A549 (cell line): ENCODE measurements around the gene ZNF362. TPM values are rescaled to one million over a fixed set of nuclear protein-coding genes. Genes with fewer than 3 reads are reported as not detected.

Experiments
- ATAC-seq, 2 experiments: fragments of 200-7000 bp in 1 of 2; fragments of >200 bp in 1 of 2; cut with Nextera tagmentation in 1 of 2; cut with Tn5 transposase in 1 of 2; 3 replicates each; pipeline versions ENCODE4 v1.8.0 to v1.9.1; 2018 to 2020; ENCODE audit warnings: mild to moderate bottlenecking in 1 of 2, moderate library complexity in 1 of 2
- CTCF ChIA-PET: fragments of 300-600 bp; sonication (Branson Sonifier 250); formaldehyde crosslinking; extraction: SDS; loops from one replicate; lab custom pipeline; 2021; ENCODE audit warnings: antibody characterized with exemption, inconsistent platforms; lab: Yijun Ruan, JAX
- POLR2A ChIA-PET: fragments of 350-600 bp; formaldehyde crosslinking; extraction: SDS; loops from one replicate; lab custom pipeline; 2021; ENCODE audit warnings: antibody characterized with exemption, inconsistent platforms; lab: Yijun Ruan, JAX
- DNase-seq, 2 experiments: peaks; one replicate each; pipeline versions ENCODE4 v3.0.0 to v3.0.0-alpha.2; 2011 to 2016; ENCODE audit warnings: low read depth in 1 of 2, low spot score in 1 of 2
- FAIRE-seq: peaks from 2 replicates; lab custom pipeline; 2011; peaks lifted over from hg19 to GRCh38; lab: Jason Lieb, UNC
- H3K27ac ChIP-seq, 2 experiments: fragments of >200 bp; sonication (Bioruptor Twin); formaldehyde crosslinking; 3 replicates each; pipeline ENCODE4 v1.5.1; 2016 to 2017
- H3K4me1 ChIP-seq: fragments of >200 bp; sonication (Bioruptor Twin); formaldehyde crosslinking; 3 replicates; pipeline ENCODE4 v1.6.1; 2016
- H3K4me2 ChIP-seq: fragments of >200 bp; sonication (Bioruptor Twin); formaldehyde crosslinking; 3 replicates; pipeline ENCODE4 v1.6.1; 2016
- H3K4me3 ChIP-seq: fragments of >200 bp; sonication (Bioruptor Twin); formaldehyde crosslinking; 3 replicates; pipeline ENCODE4 v1.5.1; 2016
- H3K9me3 ChIP-seq: fragments of >200 bp; sonication (Bioruptor Twin); formaldehyde crosslinking; 3 replicates; pipeline ENCODE4 v1.6.1; 2016
- E2F6 ChIP-seq: IDR thresholded peaks from 2 replicates; pipeline ENCODE4 v1.6.1; 2012; ENCODE audit warnings: low read depth, borderline replicate concordance
- EHF ChIP-seq: fragments of 250-450 bp; sonication (Bioruptor Pico); IDR thresholded peaks from 2 replicates; pipeline ENCODE4 v1.5.0; 2020; ENCODE audit warnings: mild to moderate bottlenecking
- FOSL2 ChIP-seq, 2 experiments: fragments of 450-650 bp in 1 of 2; fragments of >200 bp in 1 of 2; sonication (Bioruptor Twin) in 1 of 2; formaldehyde crosslinking; IDR thresholded peaks; 2 replicates each; pipeline versions ENCODE4 v1.5.0 to v1.6.1; 2016 to 2020; ENCODE audit warnings: mild to moderate bottlenecking in 1 of 2, moderate library complexity in 1 of 2
- HDAC2 ChIP-seq: fragments of 200-600 bp; sonication (generic); IDR thresholded peaks from 2 replicates; pipeline ENCODE4 v1.6.1; 2016
- HEYL ChIP-seq: fragments of 250-450 bp; sonication (Bioruptor Pico); IDR thresholded peaks from 2 replicates; pipeline ENCODE4 v1.8.0; 2021; ENCODE audit warnings: mild to moderate bottlenecking, moderate library complexity
- HOXB13 ChIP-seq: fragments of 250-450 bp; sonication (Bioruptor Pico); IDR thresholded peaks from 2 replicates; pipeline ENCODE4 v1.5.0; 2020; ENCODE audit warnings: low read depth, mild to moderate bottlenecking, moderate library complexity
- JUNB ChIP-seq: fragments of >200 bp; sonication (Bioruptor Twin); formaldehyde crosslinking; IDR thresholded peaks from 2 replicates; pipeline ENCODE4 v1.6.1; 2016
- MAFK ChIP-seq: fragments of 450-650 bp; IDR thresholded peaks from 2 replicates; pipeline ENCODE4 v1.6.1; 2014; ENCODE audit not compliant: partially characterized antibody
- NFE2L2 ChIP-seq: fragments of 150-350 bp; conservative IDR thresholded peaks from 2 replicates; pipeline ENCODE4 v1.6.1; 2014; ENCODE audit warnings: low read length
- REST ChIP-seq: fragments of 200-600 bp; sonication (generic); IDR thresholded peaks from 2 replicates; pipeline ENCODE4 v1.6.1; 2016; ENCODE audit warnings: antibody characterized with exemption, mild to moderate bottlenecking, moderate library complexity
- RFX5 ChIP-seq: fragments of 450-650 bp; IDR thresholded peaks from 2 replicates; pipeline ENCODE4 v1.7.1; 2014; ENCODE audit warnings: antibody characterized with exemption, mild to moderate bottlenecking, moderate library complexity
- RNF2 ChIP-seq: fragments of 200-600 bp; sonication (generic); IDR thresholded peaks from 2 replicates; pipeline ENCODE4 v1.6.1; 2016; ENCODE audit warnings: low read depth, mild to moderate bottlenecking, antibody characterized with exemption, moderate library complexity, borderline replicate concordance
- WGBS: methylation state at CpG from one replicate; pipeline ENCODE4 v1.1.6; 2017; ENCODE audit errors: missing lambda C conversion rate; 5-methylcytosine and 5-hydroxymethylcytosine counted together
- polyA plus RNA-seq, 4 experiments: library from polyadenylated mRNA; depleted of rRNA in 3 of 4; stranded (reverse); fragments of >200 nt; fragmentation: RNase III in 1 of 4; extraction: RNeasy Plus Mini Kit Qiagen cat#74134 plus additional on column Dnase treatment in 1 of 4; gene quantifications; 2 replicates in 3 of 4; 3 replicates in 1 of 4; pipeline ENCODE4 v1.2.3, GENCODE V29; 2011 to 2017
- TF ChIP-seq, protein P1 (sequence below): fragments of >200 bp; sonication (Bioruptor Twin); formaldehyde crosslinking; IDR thresholded peaks from 3 replicates; pipeline ENCODE4 v1.5.1; 2016

The ZNF362 gene
- polyA plus RNA-seq, 2 of the 4 experiments (the other 2 are of a cell fraction), result 4.8 to 7.9 TPM

DNA sequence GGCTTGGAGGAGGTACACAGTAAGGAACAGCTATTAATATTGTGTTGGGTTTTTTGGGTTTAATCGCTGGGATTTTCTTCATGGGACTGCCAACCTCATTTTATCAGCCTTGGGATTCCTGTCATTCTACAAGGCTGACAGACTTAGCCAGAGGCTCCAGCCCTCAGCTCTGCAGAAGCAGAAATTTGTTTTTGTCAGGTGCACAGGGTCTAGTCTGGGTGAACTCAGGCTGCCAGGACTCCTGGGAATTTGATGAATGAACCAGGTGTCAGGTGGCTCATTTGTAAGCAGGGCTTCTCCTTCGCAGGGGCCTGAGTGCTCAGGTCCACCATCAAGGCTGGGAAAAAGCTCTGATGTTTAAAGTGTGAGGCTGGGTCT is 11.5 kb upstream of the ZNF362 start (continued):
- TF ChIP-seq E2F6 (no peak), REST (no peak), MAFK (no peak)

GRCh38 chr1:33246171-33246570 is 10.1 kb upstream of the ZNF362 start:
- POLR2A ChIA-PET, result no interaction called here
- Histone ChIP-seq H3K4me1 (no peaks in the 10 kb centered on the region), H3K27ac (no peak overlapping the region), H3K4me2 (no peak overlapping the region), H3K4me3 (no peak overlapping the region), H3K9me3 (no peaks in the 10 kb centered on the region)
- DNase-seq (no peak), FAIRE-seq (no peak), ATAC-seq (no peak)
- no peak for TF ChIP-seq NFE2L2
- TF ChIP-seq FOSL2 (IDR thresholded peaks at IDR 0.05), result no peak
- TF ChIP-seq FOSL2 (CRISPR knock-in tag; IDR thresholded peaks at IDR 0.05), result no peak
- no peak for TF ChIP-seq REST
- no peak for TF ChIP-seq E2F6
- TF ChIP-seq HDAC2, result no peak
- TF ChIP-seq, protein P1, sequence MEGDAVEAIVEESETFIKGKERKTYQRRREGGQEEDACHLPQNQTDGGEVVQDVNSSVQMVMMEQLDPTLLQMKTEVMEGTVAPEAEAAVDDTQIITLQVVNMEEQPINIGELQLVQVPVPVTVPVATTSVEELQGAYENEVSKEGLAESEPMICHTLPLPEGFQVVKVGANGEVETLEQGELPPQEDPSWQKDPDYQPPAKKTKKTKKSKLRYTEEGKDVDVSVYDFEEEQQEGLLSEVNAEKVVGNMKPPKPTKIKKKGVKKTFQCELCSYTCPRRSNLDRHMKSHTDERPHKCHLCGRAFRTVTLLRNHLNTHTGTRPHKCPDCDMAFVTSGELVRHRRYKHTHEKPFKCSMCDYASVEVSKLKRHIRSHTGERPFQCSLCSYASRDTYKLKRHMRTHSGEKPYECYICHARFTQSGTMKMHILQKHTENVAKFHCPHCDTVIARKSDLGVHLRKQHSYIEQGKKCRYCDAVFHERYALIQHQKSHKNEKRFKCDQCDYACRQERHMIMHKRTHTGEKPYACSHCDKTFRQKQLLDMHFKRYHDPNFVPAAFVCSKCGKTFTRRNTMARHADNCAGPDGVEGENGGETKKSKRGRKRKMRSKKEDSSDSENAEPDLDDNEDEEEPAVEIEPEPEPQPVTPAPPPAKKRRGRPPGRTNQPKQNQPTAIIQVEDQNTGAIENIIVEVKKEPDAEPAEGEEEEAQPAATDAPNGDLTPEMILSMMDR, result no peak
- no peak for TF ChIP-seq EHF (CRISPR knock-in tag)
- TF ChIP-seq HEYL (CRISPR knock-in tag), result no peak
- TF ChIP-seq HOXB13 (CRISPR knock-in tag), result no peak
- no peak for TF ChIP-seq RFX5
- no peak for TF ChIP-seq JUNB
- TF ChIP-seq RNF2, result no peak
- CTCF ChIA-PET, result interaction anchor here (1.1 to 1.6 kb wide), 2 partner anchors 25 to 210 kb away, joined by 3 read pairs; no protein-coding TSS in a partner anchor
- WGBS, result 43% methylated on average over 2 of the region's 4 CpGs
